ELR (cell line): ENCODE results near the gene KRT16.
"Not testable (repeated sequence)": the region's sequence is repeated elsewhere in the genome, so short reads cannot be mapped to it uniquely, and the experiment has no call there.

Source experiments
- DNase-seq: peaks from one replicate; pipeline ENCODE4 v3.0.0-alpha.2; 2015; ENCODE audit warnings: low read depth

Gene KRT16

DNA sequence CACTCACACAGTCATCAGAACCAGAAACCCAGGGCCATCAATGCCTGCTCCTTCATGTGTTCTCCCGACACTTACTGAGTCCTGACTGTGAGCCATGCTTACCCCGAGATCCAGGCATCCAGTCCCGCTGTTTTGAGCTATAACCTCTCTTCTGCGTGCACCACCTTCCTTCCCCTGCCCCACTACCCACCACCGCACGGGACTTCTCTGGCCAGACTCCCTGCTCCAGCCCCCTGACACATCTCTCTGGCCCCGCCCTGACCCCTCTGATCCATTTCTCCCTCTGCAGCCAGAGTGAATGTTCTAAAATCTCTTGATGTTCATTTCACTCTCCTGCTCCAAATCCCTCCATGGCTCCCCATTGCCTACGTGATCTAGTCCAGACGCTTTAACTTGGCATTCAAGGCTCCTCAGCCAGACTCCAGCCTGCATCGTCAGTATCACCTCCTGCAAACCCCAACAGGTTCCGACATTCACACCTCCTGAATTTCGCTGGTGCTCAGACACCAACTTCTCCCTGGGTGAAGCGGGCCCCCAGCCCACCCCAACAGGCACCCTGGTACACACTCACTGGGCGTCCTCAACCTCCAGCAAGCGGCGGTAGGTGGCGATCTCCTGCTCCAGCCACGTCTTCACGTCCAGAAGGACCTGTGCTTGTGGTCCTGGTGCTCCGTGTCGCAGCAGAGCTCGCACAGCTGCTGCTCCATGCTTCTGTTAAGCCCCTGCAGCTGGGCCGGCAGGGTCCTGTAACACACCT is 14.9 kb upstream of the KRT16 start:
- DNase-seq, result no peak

DNA sequence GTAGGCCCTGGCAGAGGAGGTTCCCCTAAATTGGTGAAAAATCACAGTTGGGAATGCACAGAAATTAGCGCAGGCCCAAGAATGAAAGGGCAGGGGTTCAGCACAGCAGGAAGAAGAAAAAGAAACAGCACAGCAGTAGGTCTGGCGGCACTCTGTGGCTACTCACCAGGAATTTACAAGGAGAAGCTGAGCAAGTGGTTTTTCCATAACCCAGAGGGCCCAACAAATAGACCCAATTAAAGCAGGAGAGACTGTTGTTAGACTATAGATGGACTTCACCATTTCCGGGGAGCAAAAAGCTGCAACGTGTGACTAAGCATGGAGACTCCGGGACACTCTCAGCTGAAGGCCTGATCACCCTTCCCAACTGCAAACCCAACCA is 14.3 kb upstream of the KRT16 start:
- not testable (repeated sequence) for DNase-seq

GRCh38 chr17:41626028-41626913 is 13.7 kb upstream of the KRT16 start:
- DNase-seq, result not testable (repeated sequence)

GRCh38 chr17:41625602-41626001 is 13.0 kb upstream of the KRT16 start:
- DNase-seq, result no peak

- DNase-seq, result no peak
Observed at GRCh38 chr17:41624208-41625101, 11.9 kb upstream of the KRT16 start, which contains the start of gene KRT17. Gene KRT17, minus strand, starts transcription at chr17:41624575. Its CDS starts 66 bp downstream, at chr17:41624509.

GRCh38 chr17:41623184-41623861 is 10.8 kb upstream of the KRT16 start:
- DNase-seq, result not testable (repeated sequence)

- DNase-seq, result not testable (repeated sequence)
Observed at GRCh38 chr17:41622340-41623183, 10.0 kb upstream of the KRT16 start.

GRCh38 chr17:41621916-41622315 is 9.3 kb upstream of the KRT16 start:
- DNase-seq, result no peak

DNA sequence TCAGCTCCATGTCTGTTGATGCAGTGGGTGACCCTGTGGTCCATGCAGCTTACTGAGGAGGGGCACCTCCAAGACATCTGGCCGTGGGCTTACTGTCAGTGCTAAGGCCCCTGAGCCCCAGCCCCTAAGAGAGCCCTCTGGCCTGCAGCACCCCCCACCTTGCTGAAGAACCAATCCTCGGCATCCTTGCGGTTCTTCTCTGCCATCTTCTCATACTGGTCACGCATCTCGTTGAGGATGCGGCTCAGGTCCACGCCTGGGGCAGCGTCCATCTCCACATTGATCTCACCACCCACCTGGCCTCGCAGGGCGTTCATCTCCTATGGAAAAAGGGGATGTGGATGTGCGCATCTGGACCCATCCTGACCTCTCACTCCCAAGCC is 8.9 kb upstream of the KRT16 start:
- not testable (repeated sequence) for DNase-seq

DNA sequence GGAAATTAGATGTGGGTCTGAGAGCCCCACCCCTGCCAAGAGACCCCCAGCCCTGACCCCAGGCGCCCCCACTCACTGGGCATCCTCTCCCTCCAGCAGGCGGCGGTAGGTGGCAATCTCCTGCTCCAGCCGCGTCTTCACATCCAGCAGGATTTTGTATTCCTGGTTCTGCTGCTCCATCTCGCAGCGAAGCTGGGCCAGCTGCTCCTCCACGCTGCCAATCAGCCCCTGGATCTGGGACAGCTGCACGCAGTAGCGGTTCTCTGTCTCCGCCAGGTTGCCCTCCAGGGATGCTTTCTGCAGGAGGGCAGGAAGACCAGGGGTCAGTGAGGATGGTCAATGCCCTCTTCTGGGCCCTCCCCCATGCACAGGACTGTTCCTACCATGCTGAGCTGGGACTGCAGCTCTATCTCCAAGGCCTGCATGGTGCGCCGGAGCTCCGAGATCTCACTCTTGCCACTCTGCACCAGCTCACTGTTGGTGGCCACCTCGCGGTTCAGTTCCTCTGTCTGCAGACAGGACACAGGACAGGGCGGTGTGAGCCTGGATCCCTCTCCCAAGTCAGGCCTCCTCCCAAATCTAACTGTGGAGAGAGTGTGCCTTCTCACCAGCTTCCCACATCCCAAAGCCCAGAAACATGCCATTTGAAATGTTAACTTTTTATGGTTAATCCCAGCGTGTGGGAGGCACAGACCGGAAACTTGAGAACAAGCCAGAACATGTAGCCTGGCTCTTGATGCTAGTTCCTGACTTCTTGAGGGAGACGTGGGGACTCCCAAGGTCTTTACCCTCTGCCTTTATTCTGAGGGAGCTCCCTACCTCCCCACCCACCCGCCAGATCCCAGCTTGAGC is 8.2 kb upstream of the KRT16 start:
- no peak for DNase-seq

DNA sequence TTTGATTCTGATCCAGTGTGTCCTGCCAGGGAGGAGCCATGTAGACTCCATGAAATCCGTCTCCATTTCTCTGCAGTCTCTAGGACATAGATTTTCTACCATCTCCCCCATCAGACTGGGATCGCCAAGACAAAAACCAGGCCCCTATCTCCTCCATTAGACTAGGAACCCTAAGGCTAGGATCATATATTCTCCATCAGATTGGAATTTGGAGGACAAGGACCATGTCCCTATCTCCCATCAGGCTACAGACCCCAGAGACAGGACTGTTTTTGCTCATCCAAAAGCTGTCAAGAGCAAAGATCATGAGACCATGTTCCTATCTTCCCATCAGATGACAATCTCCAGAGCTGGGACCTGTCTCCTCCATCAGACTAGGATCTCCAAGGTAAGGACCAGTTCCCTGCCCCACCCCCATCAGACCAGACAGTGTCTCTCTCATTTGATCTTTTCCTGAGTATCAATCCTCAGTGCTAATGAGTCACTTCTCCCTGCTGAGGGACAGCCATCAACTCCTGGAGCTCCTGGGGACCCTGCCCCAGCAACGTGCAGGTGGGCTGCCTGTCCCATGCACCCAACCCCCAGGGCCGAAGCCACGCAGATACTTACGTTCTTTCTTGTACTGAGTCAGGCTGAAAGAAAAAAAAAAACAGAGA is 7.5 kb upstream of the KRT16 start:
- DNase-seq, result not testable (repeated sequence)

- DNase-seq, result no peak
Observed at GRCh38 chr17:41619036-41619926, 6.7 kb upstream of the KRT16 start.

- DNase-seq, result no peak
Observed at GRCh38 chr17:41618341-41619035, 5.9 kb upstream of the KRT16 start.

GRCh38 chr17:41617698-41618097 is 5.1 kb upstream of the KRT16 start:
- DNase-seq, result no peak

DNA sequence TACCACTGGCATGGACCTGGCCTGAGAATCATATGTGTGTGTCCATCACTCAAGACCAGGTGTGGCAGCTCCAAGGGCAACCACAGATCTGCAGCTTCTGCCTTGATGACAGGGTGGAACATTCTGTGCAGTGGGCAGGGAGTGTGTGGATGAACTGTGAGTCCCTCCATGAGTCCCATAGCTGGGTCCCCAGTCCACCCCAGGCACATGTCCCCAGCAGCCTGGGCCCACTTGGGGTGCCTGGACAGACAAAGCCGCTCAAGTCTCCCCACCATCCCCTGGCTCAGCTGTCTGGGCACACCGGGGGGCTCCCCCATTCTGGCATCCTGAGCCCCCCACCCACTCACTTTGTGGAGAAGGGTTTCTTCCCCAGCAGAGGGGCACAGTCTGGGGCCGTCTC is 4.6 kb upstream of the KRT16 start:
- no peak for DNase-seq

DNA sequence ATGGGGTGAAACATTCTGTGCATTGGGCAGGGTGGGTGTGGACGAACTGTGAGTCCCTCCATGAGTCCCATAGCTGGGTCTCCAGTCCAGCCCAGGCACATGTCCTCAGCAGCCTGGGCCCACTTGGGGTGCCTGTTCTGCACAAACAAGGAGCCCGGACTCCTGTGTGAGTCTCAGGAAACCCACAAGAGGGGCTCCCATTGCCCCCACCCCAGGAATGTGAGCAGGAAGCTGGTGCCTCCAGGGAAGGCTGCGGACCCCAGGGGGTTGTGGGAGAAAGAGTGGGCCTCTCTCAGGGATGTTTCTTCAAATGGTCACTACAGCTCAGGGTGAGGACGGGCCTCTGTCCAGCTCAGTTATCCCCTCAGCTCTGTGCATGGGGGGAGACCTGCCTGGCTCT is 3.9 kb upstream of the KRT16 start:
- DNase-seq, result not testable (repeated sequence)

DNA sequence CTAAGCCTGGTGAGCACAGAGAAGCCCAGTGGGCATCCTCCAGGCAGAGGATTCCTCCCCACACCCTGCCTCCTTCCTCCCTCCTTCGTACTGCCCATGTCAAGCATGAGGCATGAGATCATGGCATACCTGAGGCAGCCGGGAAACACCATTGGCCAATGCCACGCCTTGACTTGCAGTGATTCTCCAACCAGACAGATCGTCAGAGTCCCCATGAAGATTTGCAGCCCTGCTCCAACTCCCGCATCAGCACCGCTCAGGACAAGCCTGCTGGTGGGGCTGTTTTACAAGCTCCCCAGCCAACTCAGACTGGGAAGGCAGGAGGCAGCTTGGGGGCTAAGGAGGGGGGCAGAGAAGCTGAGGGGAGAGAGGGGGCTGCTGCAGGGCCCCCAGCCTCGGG is 2.9 kb upstream of the KRT16 start:
- no peak for DNase-seq
